ENCODE results near the gene RASA3.

GRCh38 chr13:114123448-114123847 is 9.0 kb downstream of the RASA3 start:
- no peak for TF ChIP-seq CTCF (IDR thresholded peaks at IDR 0.05)
- TF ChIP-seq POLR2A (IDR thresholded peaks at IDR 0.05) = no peak
